SK-N-SH (cell line): ENCODE measurements around the gene KLK2. TPM values are rescaled to one million over a fixed set of nuclear protein-coding genes. Genes with fewer than 3 reads are reported as not detected.

Source experiments
- CTCF ChIA-PET: fragments of 300-600, 350-600 bp; formaldehyde crosslinking; extraction: SDS; loops from one replicate; lab custom pipeline; 2021; lab: Yijun Ruan, JAX
- POLR2A ChIA-PET: fragments of 350-600 bp; sonication (Branson Sonifier 250); formaldehyde crosslinking; extraction: SDS; loops from one replicate; lab custom pipeline; 2020; ENCODE audit warnings: antibody characterized with exemption, inconsistent platforms; lab: Yijun Ruan, JAX
- DNase-seq: peaks from one replicate; pipeline ENCODE4 v3.0.0; 2012
- H2AFZ ChIP-seq: fragments of 200-600 bp; sonication (generic); 2 replicates; pipeline ENCODE4 v1.8.1; 2016; ENCODE audit warnings: antibody characterized with exemption, mild to moderate bottlenecking, low read depth
- H3F3A ChIP-seq: fragments of 200-600 bp; sonication (generic); replicated peaks from 2 replicates; pipeline ENCODE3; 2016; ENCODE audit warnings: antibody characterized with exemption, mild to moderate bottlenecking; ENCODE audit not compliant: insufficient read depth
- H3K27ac ChIP-seq, 2 experiments: fragments of 200-500 bp in 1 of 2; fragments of 200-600 bp in 1 of 2; sonication (Bioruptor generic) in 1 of 2; sonication (generic), shearing (Covaris generic) in 1 of 2; 2 replicates each; pipeline versions ENCODE4 v1.5.1 to v1.6.1; 2014 to 2016; ENCODE audit warnings: low read depth in 2 of 2, inconsistent platforms in 1 of 2, low read length in 1 of 2, mild to moderate bottlenecking in 1 of 2, mixed read lengths in 1 of 2
- H3K27me3 ChIP-seq: fragments of 200-600 bp; sonication (generic), shearing (Covaris generic); 2 replicates; pipeline ENCODE4 v1.6.1; 2016; ENCODE audit warnings: mixed run types; ENCODE audit not compliant: insufficient read depth
- H3K36me3 ChIP-seq, 2 experiments: fragments of 200-500 bp in 1 of 2; fragments of 200-600 bp in 1 of 2; sonication (Bioruptor generic) in 1 of 2; sonication (generic) in 1 of 2; replicated peaks in 1 of 2; 2 replicates each; pipeline versions ENCODE3 to v1.5.1; 2014 to 2016; ENCODE audit warnings: low read length in 1 of 2, mild to moderate bottlenecking in 1 of 2; ENCODE audit not compliant: insufficient read depth in 2 of 2, control insufficient read depth in 1 of 2
- H3K4me1 ChIP-seq, 2 experiments: fragments of 200-500 bp in 1 of 2; fragments of 200-600 bp in 1 of 2; sonication (Bioruptor generic) in 1 of 2; sonication (generic), shearing (Covaris generic) in 1 of 2; 2 replicates each; pipeline versions ENCODE4 v1.5.1 to v1.6.1; 2014 to 2016; ENCODE audit warnings: low read depth in 1 of 2, low read length in 1 of 2, mixed run types in 1 of 2; ENCODE audit not compliant: insufficient read depth in 2 of 2, control insufficient read depth in 1 of 2
- H3K4me2 ChIP-seq: fragments of 200-600 bp; sonication (generic), shearing (Covaris generic); 2 replicates; pipeline ENCODE4 v1.6.1; 2017; ENCODE audit warnings: mixed run types
- H3K4me3 ChIP-seq, 2 experiments: fragments of 200-500 bp in 1 of 2; fragments of 200-600 bp in 1 of 2; sonication (Bioruptor generic) in 1 of 2; sonication (generic), shearing (Covaris generic) in 1 of 2; 2 replicates each; pipeline versions ENCODE4 v1.5.1 to v1.8.1; 2014 to 2016; ENCODE audit warnings: low read depth in 2 of 2, inconsistent platforms in 1 of 2, low read length in 1 of 2, mild to moderate bottlenecking in 1 of 2, mixed read lengths in 1 of 2, moderate library complexity in 1 of 2
- H3K79me2 ChIP-seq: fragments of 200-600 bp; sonication (generic); 2 replicates; pipeline ENCODE4 v1.8.1; 2017; ENCODE audit warnings: mild to moderate bottlenecking; ENCODE audit not compliant: insufficient read depth
- H3K9ac ChIP-seq: fragments of 200-600 bp; sonication (generic); 2 replicates; pipeline ENCODE4 v1.6.1; 2017; ENCODE audit warnings: mixed run types
- H3K9me2 ChIP-seq: fragments of 200-600 bp; sonication (generic); 2 replicates; pipeline ENCODE4 v1.6.1; 2017; ENCODE audit warnings: mixed run types
- H3K9me3 ChIP-seq: fragments of 200-600 bp; sonication (generic); 2 replicates; pipeline ENCODE4 v1.6.1; 2017; ENCODE audit warnings: mixed run types, mild to moderate bottlenecking, moderate library complexity
- H4K20me1 ChIP-seq: fragments of 200-600 bp; sonication (generic); 2 replicates; pipeline ENCODE4 v1.6.1; 2017; ENCODE audit warnings: mild to moderate bottlenecking, mixed run types; ENCODE audit not compliant: insufficient read depth
- CHD2 ChIP-seq: fragments of 150-350 bp; IDR thresholded peaks from 2 replicates; pipeline ENCODE4 v1.6.1; 2018; ENCODE audit warnings: low read length; ENCODE audit not compliant: partially characterized antibody
- CTCF ChIP-seq: fragments of 200-600 bp; sonication (generic); IDR thresholded peaks from 2 replicates; pipeline ENCODE4 v1.6.1; 2017; ENCODE audit warnings: antibody characterized with exemption, mild to moderate bottlenecking, moderate library complexity
- EP300 ChIP-seq, 2 experiments: IDR thresholded peaks; 2 replicates each; pipeline versions ENCODE4 v1.4.0 to v1.6.1; 2012; ENCODE audit warnings: borderline replicate concordance in 1 of 2, low read depth in 1 of 2, low read length in 1 of 2
- FOXM1 ChIP-seq: IDR thresholded peaks from 2 replicates; pipeline ENCODE4 v1.4.0; 2012; ENCODE audit warnings: low read depth, mild to moderate bottlenecking
- GABPA ChIP-seq: IDR thresholded peaks from 2 replicates; pipeline ENCODE4 v1.4.0; 2012; ENCODE audit warnings: low read depth, mild to moderate bottlenecking
- GATA2 ChIP-seq: sonication (generic); formaldehyde crosslinking; IDR thresholded peaks from 2 replicates; pipeline ENCODE4 v1.5.0; 2020; ENCODE audit warnings: mild to moderate bottlenecking, missing genetic modification reagents
- MEF2A ChIP-seq: IDR thresholded peaks from 2 replicates; pipeline ENCODE4 v1.4.0; 2012; ENCODE audit warnings: low read depth, borderline replicate concordance
- NRF1 ChIP-seq: IDR thresholded peaks from 2 replicates; pipeline ENCODE4 v1.6.1; 2012; ENCODE audit warnings: low read depth, mild to moderate bottlenecking, low read length
- PBX3 ChIP-seq: IDR thresholded peaks from 2 replicates; pipeline ENCODE4; 2012
- POLR2AphosphoS5 ChIP-seq: IDR thresholded peaks from 2 replicates; pipeline ENCODE4 v1.6.1; 2012; ENCODE audit warnings: low read depth, low read length
- RAD21 ChIP-seq: IDR thresholded peaks from 2 replicates; pipeline ENCODE4 v1.6.1; 2012; ENCODE audit warnings: mild to moderate bottlenecking, low read length
- SIN3A ChIP-seq: IDR thresholded peaks from 2 replicates; pipeline ENCODE4 v1.6.1; 2012; ENCODE audit warnings: low read depth, mild to moderate bottlenecking, low read length, moderate library complexity, borderline replicate concordance
- SMC3 ChIP-seq: IDR thresholded peaks from 2 replicates; pipeline ENCODE4 v1.6.1; 2012; ENCODE audit warnings: low read depth, low read length, improper control_type of control experiment
- TEAD4 ChIP-seq: IDR thresholded peaks from 2 replicates; pipeline ENCODE4 v1.4.0; 2012; ENCODE audit warnings: mild to moderate bottlenecking, borderline replicate concordance; ENCODE audit not compliant: insufficient read depth
- USF2 ChIP-seq: fragments of 150-350 bp; IDR thresholded peaks from 2 replicates; pipeline ENCODE4 v1.6.1; 2017; ENCODE audit warnings: antibody characterized with exemption, low read length, low read depth, borderline replicate concordance
- WGBS: methylation state at CpG from one replicate; pipeline ENCODE4 v1.1.6; 2017; ENCODE audit warnings: low lambda C conversion rate; 5-methylcytosine and 5-hydroxymethylcytosine counted together
- polyA plus RNA-seq, 3 experiments: library from polyadenylated mRNA; depleted of rRNA; stranded (reverse); fragments of >200 nt; gene quantifications; 2 replicates each; pipeline ENCODE4 v1.2.3, GENCODE V29; 2012
- TF ChIP-seq, protein P1 (sequence below): fragments of 150-350 bp; IDR thresholded peaks from 2 replicates; pipeline ENCODE4 v1.6.1; 2016; ENCODE audit warnings: mild to moderate bottlenecking, low read depth, low read length
- TF ChIP-seq, protein P2 (sequence below): IDR thresholded peaks from 2 replicates; pipeline ENCODE4 v1.4.0; 2012; ENCODE audit warnings: low read depth, borderline replicate concordance
- TF ChIP-seq, protein P3 (sequence below): IDR thresholded peaks from 2 replicates; pipeline ENCODE4 v1.6.1; 2012; ENCODE audit warnings: mild to moderate bottlenecking, low read depth, low read length, moderate library complexity

KLK2 gene
- polyA plus RNA-seq, 1 of the 3 experiments (the other 2 are of a cell fraction) = 0.15 TPM

- no peak for TF ChIP-seq GABPA
- no peak for TF ChIP-seq NRF1
- no peak for TF ChIP-seq SIN3A
- no peak for TF ChIP-seq POLR2AphosphoS5
- TF ChIP-seq CHD2 = no peak
- no peak for TF ChIP-seq MEF2A
- no peak for TF ChIP-seq TEAD4
- TF ChIP-seq, protein P1, sequence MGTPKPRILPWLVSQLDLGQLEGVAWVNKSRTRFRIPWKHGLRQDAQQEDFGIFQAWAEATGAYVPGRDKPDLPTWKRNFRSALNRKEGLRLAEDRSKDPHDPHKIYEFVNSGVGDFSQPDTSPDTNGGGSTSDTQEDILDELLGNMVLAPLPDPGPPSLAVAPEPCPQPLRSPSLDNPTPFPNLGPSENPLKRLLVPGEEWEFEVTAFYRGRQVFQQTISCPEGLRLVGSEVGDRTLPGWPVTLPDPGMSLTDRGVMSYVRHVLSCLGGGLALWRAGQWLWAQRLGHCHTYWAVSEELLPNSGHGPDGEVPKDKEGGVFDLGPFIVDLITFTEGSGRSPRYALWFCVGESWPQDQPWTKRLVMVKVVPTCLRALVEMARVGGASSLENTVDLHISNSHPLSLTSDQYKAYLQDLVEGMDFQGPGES = no peak
- no peak for TF ChIP-seq EP300 (IDR thresholded peaks at IDR 0.05; ENCODE audit: borderline replicate concordance in 1 of 2, low read depth in 1 of 2, low read length in 1 of 2)
- TF ChIP-seq GATA2 (CRISPR knock-in tag) = no peak
- no peak for TF ChIP-seq FOXM1
- TF ChIP-seq CTCF = no peak
- TF ChIP-seq, protein P2, sequence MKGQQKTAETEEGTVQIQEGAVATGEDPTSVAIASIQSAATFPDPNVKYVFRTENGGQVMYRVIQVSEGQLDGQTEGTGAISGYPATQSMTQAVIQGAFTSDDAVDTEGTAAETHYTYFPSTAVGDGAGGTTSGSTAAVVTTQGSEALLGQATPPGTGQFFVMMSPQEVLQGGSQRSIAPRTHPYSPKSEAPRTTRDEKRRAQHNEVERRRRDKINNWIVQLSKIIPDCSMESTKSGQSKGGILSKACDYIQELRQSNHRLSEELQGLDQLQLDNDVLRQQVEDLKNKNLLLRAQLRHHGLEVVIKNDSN = no peak
- no peak for TF ChIP-seq RAD21
- TF ChIP-seq PBX3 = no peak
- TF ChIP-seq SMC3 = no peak
- TF ChIP-seq, protein P3, sequence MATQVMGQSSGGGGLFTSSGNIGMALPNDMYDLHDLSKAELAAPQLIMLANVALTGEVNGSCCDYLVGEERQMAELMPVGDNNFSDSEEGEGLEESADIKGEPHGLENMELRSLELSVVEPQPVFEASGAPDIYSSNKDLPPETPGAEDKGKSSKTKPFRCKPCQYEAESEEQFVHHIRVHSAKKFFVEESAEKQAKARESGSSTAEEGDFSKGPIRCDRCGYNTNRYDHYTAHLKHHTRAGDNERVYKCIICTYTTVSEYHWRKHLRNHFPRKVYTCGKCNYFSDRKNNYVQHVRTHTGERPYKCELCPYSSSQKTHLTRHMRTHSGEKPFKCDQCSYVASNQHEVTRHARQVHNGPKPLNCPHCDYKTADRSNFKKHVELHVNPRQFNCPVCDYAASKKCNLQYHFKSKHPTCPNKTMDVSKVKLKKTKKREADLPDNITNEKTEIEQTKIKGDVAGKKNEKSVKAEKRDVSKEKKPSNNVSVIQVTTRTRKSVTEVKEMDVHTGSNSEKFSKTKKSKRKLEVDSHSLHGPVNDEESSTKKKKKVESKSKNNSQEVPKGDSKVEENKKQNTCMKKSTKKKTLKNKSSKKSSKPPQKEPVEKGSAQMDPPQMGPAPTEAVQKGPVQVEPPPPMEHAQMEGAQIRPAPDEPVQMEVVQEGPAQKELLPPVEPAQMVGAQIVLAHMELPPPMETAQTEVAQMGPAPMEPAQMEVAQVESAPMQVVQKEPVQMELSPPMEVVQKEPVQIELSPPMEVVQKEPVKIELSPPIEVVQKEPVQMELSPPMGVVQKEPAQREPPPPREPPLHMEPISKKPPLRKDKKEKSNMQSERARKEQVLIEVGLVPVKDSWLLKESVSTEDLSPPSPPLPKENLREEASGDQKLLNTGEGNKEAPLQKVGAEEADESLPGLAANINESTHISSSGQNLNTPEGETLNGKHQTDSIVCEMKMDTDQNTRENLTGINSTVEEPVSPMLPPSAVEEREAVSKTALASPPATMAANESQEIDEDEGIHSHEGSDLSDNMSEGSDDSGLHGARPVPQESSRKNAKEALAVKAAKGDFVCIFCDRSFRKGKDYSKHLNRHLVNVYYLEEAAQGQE = no peak
- no peak for TF ChIP-seq USF2
- Histone ChIP-seq H4K20me1 (no peaks in the 10 kb centered on the region), H3K79me2 (no peaks in the 10 kb centered on the region), H3K27me3 (peaks cover 46% of the 10 kb centered on the region), H3K9ac (no peak overlapping the region), H3K4me2 (no peak overlapping the region), H3K27ac (no peak overlapping the region), H3K4me3 (no peak overlapping the region), H3K9me2 (no peaks in the 10 kb centered on the region), H3K4me1 (peaks cover 0 to 2% of the 10 kb centered on the region in 2 experiments; a peak in 1 of 4 replicates), H3K36me3 (no peaks in the 10 kb centered on the region), H3F3A (no peaks in the 10 kb centered on the region), H2AFZ (no peak overlapping the region), H3K9me3 (no peaks in the 10 kb centered on the region)
- POLR2A ChIA-PET = no interaction called here
- DNase-seq = no peak
- WGBS = 29% methylated on average over 4 of the region's 4 CpGs
- CTCF ChIA-PET = interaction anchor here (1.1 kb wide), 1 partner anchor 20 kb away, joined by 3 read pairs; no protein-coding TSS in a partner anchor
These were observed 3.8 kb upstream of the KLK2 start for GRCh38 chr19:50869479-50869878.
